GM21367 (cell line): Measurements from ENCODE around the gene SNX17.
"Not testable (repeated sequence)": the region's sequence is repeated elsewhere in the genome, so short reads cannot be mapped to it uniquely, and the experiment has no call there.

Experiments
- ATAC-seq: cut with Tn5 transposase; IDR thresholded peaks from one replicate; pipeline ENCODE4 v1.9.1; 2021; ENCODE audit not compliant: unreplicated experiment

SNX17 gene, protein sequence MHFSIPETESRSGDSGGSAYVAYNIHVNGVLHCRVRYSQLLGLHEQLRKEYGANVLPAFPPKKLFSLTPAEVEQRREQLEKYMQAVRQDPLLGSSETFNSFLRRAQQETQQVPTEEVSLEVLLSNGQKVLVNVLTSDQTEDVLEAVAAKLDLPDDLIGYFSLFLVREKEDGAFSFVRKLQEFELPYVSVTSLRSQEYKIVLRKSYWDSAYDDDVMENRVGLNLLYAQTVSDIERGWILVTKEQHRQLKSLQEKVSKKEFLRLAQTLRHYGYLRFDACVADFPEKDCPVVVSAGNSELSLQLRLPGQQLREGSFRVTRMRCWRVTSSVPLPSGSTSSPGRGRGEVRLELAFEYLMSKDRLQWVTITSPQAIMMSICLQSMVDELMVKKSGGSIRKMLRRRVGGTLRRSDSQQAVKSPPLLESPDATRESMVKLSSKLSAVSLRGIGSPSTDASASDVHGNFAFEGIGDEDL

DNA sequence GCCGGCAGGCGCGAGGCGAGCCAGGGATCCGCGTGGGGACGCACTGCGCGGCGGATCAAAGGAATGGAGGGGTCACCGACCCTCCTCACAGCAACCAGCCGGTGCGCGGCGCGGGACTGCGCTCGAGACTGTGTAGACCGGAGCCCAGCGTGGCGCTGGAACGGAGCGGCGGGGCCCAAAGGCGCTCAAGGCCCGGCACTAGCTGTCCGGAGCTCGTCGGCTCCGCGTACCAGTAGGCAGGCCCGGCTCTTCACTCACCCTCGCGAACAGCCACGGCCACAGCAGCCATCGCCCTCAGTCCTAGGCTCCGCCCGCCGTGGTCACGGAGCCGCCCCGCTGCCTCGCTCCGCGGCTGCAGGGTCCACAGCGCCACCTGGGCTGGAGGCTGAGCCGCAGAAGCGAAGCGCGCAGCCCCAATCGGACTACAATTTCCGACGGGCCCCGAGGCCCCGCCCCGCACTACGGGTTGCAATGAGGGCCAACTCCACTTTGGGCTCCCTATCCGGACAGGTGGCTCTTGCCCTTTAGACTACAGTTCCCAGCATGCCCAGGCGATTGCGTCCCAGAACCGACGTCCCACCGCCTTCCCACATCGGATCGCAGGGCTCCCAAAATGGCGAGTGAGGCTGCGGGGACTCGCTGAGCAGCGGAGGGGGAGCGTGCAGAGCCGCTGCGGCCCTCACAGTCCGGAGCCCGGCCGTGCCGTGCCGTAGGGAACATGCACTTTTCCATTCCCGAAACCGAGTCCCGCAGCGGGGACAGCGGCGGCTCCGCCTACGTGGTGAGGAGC lies at the start of gene SNX17, which contains the start of gene EIF2B4:
SNX17 (plus strand) TSS at position 591 of the 790 bp plus-strand sequence; CDS start at position 719, 128 bp downstream.
EIF2B4 (minus strand) TSS at position 313 of the 790 bp plus-strand sequence; CDS start at position 289, 24 bp downstream.
- peak; percentile 82 for ATAC-seq

DNA sequence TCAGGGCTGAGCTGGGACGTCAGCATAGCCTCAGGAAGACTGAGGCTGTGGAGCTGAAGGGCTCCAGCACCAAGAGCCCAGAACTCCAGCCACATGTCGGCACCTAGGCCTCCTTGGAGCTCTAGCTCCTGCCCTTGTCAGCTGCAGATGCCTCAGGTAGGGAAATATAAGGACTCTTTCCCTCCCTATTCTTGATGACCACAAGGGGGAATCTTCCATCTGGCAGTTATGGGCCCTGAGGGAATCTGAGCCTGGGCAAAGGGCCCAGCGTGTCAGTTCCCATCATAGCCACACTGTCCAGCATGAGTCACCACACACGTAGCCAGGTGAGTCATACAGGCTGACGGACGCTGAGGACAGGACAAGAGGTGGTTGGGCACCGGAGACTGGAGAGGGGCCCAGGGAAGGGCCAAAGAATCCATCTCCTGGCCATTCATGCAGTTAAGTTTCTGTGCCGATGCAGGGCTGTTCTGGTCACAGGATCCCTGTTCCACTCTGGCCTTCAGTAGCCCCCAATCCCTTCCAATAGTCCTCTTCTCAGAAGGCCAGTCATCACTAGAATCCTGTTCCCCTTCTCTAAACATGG lies 49.4 kb upstream of the SNX17 start:
- ATAC-seq, result no peak

DNA sequence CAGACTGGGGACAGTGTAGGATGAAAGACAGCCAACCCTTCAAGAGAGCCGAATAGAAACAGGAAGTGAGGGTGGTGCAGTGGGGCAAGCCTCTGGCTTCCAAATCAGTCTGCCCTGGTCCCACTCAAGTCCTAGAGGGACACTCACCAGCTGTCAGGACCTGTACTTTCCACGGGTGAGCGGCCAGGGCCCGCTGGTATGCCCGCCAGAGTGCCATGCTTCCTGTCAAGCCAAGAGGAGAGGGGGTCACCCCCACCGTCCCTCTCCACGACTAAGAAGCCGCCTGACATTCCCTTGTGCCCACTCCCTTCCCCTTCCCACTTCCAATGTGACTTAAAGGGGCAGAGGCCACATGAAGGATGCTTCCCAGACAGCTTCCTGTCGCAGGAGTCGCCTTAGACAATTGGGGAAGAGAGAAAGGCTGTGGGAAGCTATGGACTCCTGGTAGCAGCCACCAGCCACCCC lies 48.1 kb upstream of the SNX17 start:
- no peak for ATAC-seq

DNA sequence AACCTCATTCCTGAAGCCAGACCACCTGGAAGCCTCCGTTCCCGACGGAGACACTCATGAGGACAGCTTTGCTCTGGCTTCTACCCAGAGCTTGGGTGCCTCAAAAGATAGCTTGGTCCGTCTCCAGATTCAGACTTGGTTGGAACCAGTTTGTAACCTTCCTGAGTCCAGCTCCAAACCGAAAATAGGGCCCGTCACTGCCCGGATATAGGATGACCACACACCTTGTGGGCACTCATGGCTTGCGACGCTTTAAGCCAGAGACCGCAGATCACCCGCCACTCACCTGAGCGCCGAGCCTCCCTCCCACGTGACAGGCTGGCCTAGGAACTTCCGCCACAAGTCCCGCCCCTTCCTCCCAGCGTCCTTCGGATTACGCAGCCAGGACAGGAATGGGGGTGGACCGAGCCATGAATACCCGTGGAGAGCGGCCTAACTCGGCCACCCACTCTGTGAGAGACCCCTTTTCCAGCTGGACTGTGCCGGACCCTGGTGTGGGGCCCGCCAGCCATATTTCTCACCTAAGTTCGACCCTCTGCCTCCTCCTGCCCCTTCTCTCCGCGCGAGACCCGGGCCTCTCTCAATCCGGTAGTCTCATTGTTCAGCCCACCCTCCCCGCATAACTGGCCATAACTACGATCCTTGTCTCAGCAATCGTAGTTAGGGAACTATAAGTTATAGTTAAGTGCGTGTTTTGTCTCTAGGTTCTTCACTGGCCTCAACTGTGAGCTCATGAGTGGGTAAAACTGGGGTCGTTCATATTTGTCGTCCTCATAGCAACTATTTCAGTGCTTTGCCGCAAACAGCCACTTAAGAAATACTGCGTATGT lies 47.4 kb upstream of the SNX17 start, which contains the start of gene MPV17:
MPV17 (minus strand) TSS at position 332 of the 830 bp plus-strand sequence. CDS start 580 bp downstream, outside the sequence.
- ATAC-seq, result peak; percentile 79

DNA sequence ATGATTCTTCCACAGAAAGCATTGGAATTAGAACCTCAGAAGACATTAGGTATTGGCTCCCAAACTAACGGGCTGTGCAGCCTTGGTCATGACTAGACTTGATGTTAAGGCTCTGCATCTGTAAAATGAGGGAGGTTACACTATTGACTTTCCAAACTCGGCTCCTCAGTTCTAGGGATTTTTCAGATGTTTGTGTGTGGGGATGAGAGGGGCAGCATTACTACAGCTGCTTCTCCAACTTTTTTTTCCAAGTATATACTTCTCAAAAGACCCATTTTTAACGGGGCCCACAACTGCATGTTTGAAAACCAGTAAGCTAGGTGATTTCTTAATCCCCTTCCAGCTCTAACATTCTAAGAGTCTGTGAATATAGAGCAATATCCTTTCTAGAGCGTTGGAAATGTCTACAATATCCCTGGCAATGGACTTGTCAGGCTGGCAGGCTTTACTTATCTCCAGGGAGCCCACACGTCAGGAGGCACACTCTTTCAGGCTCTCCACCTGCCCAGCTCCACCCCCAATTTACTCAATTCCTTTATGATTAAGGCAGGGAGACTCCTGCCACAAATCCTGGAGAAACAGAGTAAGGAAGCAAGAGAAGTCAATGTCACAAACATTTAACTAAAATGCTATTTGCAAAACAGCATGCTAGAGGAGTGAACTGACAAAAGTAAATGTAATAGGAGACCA lies 46.7 kb upstream of the SNX17 start:
- no peak for ATAC-seq

DNA sequence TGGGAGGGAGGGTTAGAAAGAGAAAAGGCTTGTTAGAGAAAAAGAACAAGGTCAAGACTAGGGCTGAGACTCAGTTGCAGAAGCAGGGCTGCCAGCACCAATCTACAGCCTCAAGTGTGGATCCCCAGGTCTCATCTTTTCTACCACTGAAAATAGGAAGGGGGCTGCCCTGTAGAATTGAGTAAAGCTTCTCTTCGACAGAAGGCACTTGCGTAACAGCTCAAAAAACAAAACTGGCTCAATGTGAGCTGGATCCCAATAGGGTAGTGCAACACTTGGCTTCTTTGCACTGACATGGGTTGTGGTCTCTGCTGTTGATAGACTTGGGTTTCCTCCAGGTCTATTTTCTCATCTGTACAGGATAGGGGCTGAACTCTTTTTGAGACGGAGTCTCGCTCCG lies 45.7 kb upstream of the SNX17 start:
- no peak for ATAC-seq

- no peak for ATAC-seq
Observed at GRCh38 chr2:27335311-27335710, 35.1 kb upstream of the SNX17 start.

DNA sequence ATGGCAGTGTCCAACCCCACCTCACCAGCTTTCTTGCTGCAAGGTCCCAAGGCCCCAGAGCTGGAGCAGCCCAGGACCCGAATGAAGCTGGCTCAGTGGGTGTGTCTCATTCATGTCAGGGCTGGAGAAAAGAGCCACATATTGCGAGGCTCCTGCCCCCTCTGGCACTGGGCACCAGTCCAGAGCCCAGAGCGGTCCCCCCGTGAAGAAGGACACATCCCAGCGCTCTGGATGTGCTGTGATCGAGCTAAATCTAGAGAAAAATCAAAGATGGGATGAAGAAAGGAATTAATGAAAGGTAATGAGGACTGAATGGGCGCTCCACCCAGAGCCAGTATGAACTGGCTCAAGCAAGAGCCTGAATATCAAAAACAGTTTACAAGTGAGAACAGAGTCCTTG lies 34.2 kb upstream of the SNX17 start:
- no peak for ATAC-seq

DNA sequence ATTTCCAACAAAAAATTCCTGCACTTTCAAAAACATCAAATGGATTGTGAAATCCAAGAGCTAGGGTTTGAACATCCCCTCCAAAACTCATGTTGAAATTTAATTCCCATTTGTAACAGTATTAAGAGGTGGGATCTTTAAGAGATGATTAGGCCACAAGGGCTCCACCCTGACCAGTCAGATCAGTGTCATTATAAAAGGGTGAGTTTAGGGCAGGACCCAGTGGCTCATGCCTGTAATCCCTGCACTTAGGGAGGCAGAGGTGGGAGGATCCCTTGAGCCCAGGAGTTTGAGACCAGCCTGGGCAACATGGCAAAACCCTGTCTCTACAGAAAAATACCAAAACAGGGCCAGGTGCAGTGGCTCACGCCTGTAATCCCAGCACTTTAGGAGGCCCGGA lies 22.8 kb upstream of the SNX17 start:
- no peak for ATAC-seq

- no peak for ATAC-seq
Observed at GRCh38 chr2:27350106-27350693, 20.2 kb upstream of the SNX17 start.

DNA sequence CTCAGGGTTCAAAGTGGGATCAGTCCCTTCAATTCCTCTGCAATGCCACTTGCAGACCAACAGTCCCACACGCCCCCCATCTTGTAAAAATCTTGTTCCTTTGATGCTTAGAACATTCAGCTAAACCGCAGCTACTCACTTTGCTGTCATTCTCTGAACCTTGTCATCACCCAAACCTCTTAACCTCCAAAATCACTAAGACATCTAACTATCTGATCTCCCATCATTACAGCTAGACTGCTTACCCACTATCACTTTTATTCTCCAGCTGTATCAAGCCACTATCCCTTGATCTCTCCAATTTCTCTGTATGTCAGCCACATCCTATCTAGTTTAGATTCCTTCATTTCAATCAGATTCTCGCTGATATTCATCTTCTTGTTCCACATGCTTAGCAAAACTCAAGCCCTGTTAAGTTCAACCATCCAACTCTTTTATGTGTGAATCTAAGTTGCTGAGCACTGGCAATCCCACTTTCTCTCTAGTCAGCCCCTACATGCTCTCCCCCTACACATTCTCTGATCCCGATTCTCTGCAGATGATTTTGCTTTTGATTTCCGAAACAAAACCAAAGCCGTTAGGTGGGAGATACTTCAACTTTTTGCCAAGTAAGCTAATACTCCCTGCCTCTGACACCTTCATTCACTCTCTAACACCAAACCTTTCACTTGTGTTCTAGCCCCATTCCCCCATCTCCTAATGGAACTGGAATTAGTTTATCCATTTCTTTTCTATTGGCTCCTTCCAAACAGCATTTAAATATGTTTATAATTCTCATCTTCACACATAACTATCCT lies 18.4 kb upstream of the SNX17 start:
- ATAC-seq, result no peak

- not testable (repeated sequence) for ATAC-seq
Observed at GRCh38 chr2:27353386-27353761, 17.0 kb upstream of the SNX17 start.

- no peak for ATAC-seq
Observed at GRCh38 chr2:27353762-27354596, 16.4 kb upstream of the SNX17 start.

GRCh38 chr2:27354597-27354927 lies 15.9 kb upstream of the SNX17 start:
- ATAC-seq, result no peak

GRCh38 chr2:27356056-27356381 lies 14.4 kb upstream of the SNX17 start:
- ATAC-seq, result peak; percentile 29

DNA sequence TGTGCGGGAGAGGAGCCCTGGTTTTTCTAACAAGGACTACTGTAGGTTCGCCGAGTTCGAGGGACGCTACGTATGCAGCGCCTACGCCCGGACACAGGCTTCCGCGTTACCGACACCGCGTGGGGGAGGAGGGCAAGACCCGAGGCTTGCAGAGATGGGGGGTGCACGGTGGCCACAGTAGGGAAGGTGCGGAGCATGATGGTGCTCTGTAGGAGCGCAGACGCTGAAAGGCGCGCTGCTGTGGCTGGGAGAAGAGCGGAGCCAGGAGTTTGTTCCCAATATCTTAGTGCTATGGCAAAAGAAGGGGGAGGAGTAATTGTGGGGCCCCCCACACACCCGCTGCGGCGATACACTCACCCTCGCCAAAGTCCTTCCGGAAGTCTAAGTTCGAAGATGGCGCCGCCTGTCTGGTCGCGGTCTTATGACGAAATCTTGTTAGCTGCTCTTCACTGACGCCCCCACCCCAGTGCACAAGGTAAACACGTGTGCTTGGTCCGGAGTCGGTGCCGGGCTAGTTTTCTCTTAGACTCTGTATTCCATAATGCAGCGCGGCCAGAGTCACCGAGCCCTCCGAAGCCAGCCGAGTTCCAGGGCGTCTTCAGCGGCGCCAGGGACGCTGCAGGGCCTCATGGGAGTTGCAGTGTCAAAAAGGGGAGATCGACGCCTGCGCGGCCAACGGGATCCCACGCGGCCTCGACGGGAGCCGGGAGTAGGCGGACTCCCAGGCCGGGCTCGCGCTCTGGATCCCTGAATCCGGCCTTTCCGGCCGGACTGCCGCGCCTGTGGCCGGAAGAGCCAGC lies 13.8 kb upstream of the SNX17 start, which contains the start of gene GTF3C2:
GTF3C2 (minus strand) TSS at position 383 of the 800 bp plus-strand sequence. CDS start 13,210 bp downstream, outside the sequence.
- peak; percentile 69 for ATAC-seq
